Cardiac muscle cell (in vitro differentiated cells and primary cell): Measurements from ENCODE around the gene B9D1. TPM values are rescaled to one million over a fixed set of nuclear protein-coding genes. Genes with fewer than 3 reads are reported as not detected.

ENCODE experiments used
- DNase-seq, 2 donors: peaks; one replicate each; pipeline versions ENCODE4 v3.0.0 to v3.0.0-alpha.2; 2010 to 2017; ENCODE audit warnings: low read depth in 1 of 2, low spot score in 1 of 2
- H3K27ac ChIP-seq: fragments of 200-600 bp; sonication (generic); 2 replicates; pipeline ENCODE4 v1.5.1; 2016
- H3K27me3 ChIP-seq: fragments of 200-600 bp; sonication (generic); 2 replicates; pipeline ENCODE4 v1.6.0; 2016; ENCODE audit warnings: control low read depth
- H3K36me3 ChIP-seq: fragments of 200-600 bp; sonication (generic); 2 replicates; pipeline ENCODE4 v1.5.1; 2016; ENCODE audit warnings: control low read depth
- H3K4me1 ChIP-seq: fragments of 200-600 bp; sonication (generic); 2 replicates; pipeline ENCODE4 v1.8.1; 2017; ENCODE audit warnings: low read depth, mild to moderate bottlenecking, mixed run types
- H3K4me3 ChIP-seq: fragments of 200-600 bp; sonication (generic); 2 replicates; pipeline ENCODE4 v1.5.1; 2016; ENCODE audit warnings: mild to moderate bottlenecking
- H3K9me3 ChIP-seq: fragments of 200-600 bp; sonication (generic); 2 replicates; pipeline ENCODE4 v1.5.1; 2017; ENCODE audit warnings: low read depth, mild to moderate bottlenecking, control low read depth
- polyA plus RNA-seq: library from polyadenylated mRNA; unstranded; fragments of >200 nt; fragmentation: Nextera tagmentation; extraction: Ambion mirVana; gene quantifications from 2 replicates; pipeline ENCODE4 v1.2.1, GENCODE V29; 2016
- total RNA-seq: library from RNA; depleted of rRNA; stranded (reverse); fragments of >200 nt; gene quantifications from 2 replicates; pipeline ENCODE4 v1.2.3, GENCODE V29; 2016
- TF ChIP-seq, protein P1 (sequence below): IDR thresholded peaks from 2 replicates; pipeline ENCODE4 v1.5.1; 2012; ENCODE audit warnings: low read depth, mild to moderate bottlenecking, low read length

The B9D1 gene
- total and polyA plus RNA-seq, 2 experiments from 2014 or later: 54.5 to 65.7 TPM

DNA sequence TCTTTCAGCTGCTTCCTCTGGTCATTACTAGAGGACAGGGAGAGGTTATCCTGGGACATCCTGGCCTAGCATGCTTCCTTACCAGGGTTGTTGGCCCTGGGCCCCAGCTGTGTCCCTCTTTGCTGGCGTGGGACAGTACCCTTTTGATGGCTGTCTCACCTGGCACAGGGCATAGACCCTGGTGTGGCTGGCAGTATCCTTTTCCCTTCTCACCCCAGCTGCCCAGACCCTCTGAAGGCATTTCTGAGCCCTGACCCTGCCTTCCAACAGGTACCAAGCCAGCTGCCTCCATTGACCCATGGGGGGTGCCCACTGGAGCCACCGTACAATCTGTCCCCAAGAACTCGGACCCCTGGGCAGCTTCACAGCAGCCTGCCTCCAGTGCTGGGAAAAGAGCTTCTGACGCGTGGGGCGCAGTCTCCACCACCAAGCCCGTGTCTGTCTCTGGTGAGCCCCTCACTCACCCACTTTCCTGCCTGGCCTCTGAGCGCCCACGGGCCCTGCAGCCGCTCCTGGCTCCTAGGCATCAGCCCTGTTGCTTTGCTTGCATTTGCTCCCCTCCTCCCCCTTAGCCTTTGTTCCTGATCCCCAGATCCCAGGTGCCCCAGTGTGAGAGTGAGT is 34.0 kb downstream of the B9D1 start:
- no peaks in the 10 kb centered on the region for H3K9me3 ChIP-seq
- H3K36me3 ChIP-seq: no peaks in the 10 kb centered on the region
- no peaks in the 10 kb centered on the region for H3K27me3 ChIP-seq
- TF ChIP-seq, protein P1, sequence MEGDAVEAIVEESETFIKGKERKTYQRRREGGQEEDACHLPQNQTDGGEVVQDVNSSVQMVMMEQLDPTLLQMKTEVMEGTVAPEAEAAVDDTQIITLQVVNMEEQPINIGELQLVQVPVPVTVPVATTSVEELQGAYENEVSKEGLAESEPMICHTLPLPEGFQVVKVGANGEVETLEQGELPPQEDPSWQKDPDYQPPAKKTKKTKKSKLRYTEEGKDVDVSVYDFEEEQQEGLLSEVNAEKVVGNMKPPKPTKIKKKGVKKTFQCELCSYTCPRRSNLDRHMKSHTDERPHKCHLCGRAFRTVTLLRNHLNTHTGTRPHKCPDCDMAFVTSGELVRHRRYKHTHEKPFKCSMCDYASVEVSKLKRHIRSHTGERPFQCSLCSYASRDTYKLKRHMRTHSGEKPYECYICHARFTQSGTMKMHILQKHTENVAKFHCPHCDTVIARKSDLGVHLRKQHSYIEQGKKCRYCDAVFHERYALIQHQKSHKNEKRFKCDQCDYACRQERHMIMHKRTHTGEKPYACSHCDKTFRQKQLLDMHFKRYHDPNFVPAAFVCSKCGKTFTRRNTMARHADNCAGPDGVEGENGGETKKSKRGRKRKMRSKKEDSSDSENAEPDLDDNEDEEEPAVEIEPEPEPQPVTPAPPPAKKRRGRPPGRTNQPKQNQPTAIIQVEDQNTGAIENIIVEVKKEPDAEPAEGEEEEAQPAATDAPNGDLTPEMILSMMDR: no peak
- DNase-seq: no peak
- no peak overlapping the region for H3K27ac ChIP-seq
- no peak overlapping the region for H3K4me3 ChIP-seq
- peaks cover 25% of the 10 kb centered on the region for H3K4me1 ChIP-seq

DNA sequence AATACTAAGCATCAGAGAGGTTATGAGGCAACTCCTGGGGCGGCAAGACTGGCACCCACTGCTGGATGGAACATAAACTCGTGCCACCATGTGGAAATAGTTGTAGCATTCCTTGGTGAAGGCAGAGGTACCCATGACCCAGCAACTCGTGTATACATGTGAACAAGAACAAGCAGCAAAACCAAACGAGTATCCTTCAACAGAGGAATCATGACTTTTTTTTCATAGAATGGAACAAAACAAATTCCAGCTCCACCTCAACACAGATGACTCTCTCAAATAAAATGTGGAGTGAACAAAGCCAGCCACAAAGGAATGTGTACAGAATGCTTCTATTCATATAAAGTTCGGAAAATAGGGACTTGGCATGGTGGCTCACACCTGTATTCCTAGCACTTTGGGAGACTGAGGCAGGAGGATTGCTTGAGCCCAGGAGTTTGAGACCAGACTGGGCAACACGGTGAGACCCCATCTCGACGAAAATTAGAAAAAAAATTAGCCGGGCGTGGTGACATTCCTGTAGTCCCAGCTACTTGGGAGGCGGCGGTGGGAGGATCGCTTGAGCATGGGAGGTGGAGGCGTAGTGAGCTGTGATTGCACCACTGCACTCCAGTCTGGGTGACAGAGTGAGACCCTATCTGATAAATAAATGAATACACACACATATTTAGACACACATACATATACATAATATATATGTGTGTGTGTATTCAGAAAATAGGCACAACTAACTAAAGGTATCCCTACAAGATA is 35.3 kb downstream of the B9D1 start:
- Histone ChIP-seq H3K4me1 (peaks cover 24% of the 10 kb centered on the region), H3K9me3 (no peaks in the 10 kb centered on the region), H3K27ac (no peak overlapping the region), H3K27me3 (no peaks in the 10 kb centered on the region), H3K4me3 (no peak overlapping the region), H3K36me3 (no peaks in the 10 kb centered on the region)
- TF ChIP-seq, protein P1: no peak
- DNase-seq: peak in 1 of 2 donors; percentile 82

DNA sequence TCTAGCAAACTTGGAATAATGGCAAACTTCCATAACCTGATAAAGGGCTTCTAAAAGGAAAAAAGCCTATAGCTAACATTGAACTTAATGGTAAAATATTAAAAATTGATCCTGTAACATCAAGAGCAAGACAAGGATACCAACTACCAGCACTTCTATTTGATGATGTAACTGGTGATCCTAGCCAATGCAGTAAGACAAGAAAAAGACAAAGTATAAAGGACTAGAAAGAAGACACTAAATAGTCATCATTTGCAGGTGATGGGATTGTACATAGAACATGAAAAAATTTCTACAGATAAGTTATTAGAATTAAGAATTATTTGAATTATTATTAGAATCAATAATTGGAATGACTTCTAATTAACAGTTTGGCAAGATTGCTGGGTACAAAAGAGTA is 37.0 kb downstream of the B9D1 start:
- Histone ChIP-seq H3K27ac (no peak overlapping the region), H3K36me3 (no peaks in the 10 kb centered on the region), H3K27me3 (no peaks in the 10 kb centered on the region), H3K9me3 (no peaks in the 10 kb centered on the region), H3K4me3 (no peak overlapping the region), H3K4me1 (peaks cover 9% of the 10 kb centered on the region)
- TF ChIP-seq, protein P1: no peak
- DNase-seq: no peak

DNA sequence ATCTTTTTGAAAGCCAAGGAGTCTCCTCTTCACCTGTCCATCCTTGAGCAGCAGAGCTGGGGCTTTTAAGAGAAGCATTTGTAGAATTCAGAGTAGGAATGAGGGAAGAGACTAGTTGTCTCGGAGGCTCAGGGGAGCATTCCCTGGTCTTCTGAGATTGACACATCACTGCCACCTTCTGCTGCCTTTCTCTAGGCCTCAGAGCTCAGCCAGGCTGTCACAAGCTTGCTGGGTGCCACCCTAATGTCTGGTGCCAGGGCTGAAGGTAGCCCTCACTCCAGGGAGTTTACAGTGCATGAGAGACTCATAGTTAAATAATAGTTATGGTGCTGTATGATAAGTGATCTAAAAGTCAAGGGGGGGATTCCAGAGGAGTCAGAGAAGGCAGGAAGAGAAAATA is 39.7 kb downstream of the B9D1 start:
- Histone ChIP-seq H3K9me3 (no peaks in the 10 kb centered on the region), H3K4me3 (no peak overlapping the region), H3K4me1 (peaks cover 11% of the 10 kb centered on the region), H3K27me3 (no peaks in the 10 kb centered on the region), H3K36me3 (no peaks in the 10 kb centered on the region), H3K27ac (no peak overlapping the region)
- no peak for DNase-seq
- TF ChIP-seq, protein P1: no peak

DNA sequence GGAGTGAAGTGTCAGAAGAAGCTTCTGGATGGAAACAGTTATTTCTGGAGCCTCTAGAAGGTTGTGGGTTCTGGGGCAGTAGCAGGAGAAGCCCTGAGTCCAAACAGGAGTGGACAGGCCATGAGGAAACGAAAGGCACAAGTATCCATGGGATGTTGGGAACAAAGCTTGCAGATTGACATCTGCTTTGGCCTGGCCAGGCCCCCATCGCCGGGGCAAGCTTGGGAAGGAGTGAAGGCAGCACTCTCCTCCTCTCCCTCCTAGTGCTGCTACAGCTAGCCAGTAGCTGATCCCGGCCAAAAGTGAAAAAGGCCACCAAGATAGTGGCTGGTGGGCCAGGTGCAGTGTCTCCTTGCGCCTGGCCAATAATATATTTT is 40.4 kb downstream of the B9D1 start:
- no peak for DNase-seq
- Histone ChIP-seq H3K4me1 (peaks cover 11% of the 10 kb centered on the region), H3K4me3 (no peak overlapping the region), H3K27me3 (no peaks in the 10 kb centered on the region), H3K27ac (peak overlapping the region; percentile 67), H3K9me3 (no peaks in the 10 kb centered on the region), H3K36me3 (no peaks in the 10 kb centered on the region)
- TF ChIP-seq, protein P1: no peak
